H1 (cell line): ENCODE data around the gene OR2T34. TPM values are rescaled to one million over a fixed set of nuclear protein-coding genes. Genes with fewer than 3 reads are reported as not detected.

Experiments used
- CHD2 ChIP-seq: IDR thresholded peaks from 2 replicates; pipeline ENCODE4 v1.6.1; 2012; ENCODE audit warnings: low read length, improper control_type of control experiment
- CHD7 ChIP-seq: fragments of 300-600 bp; sonication (generic); IDR thresholded peaks from 2 replicates; pipeline ENCODE4 v1.7.1; 2012; ENCODE audit warnings: low read length, moderate library complexity, mild to moderate bottlenecking, inconsistent platforms; ENCODE audit not compliant: insufficient replicate concordance
- EP300 ChIP-seq, 2 experiments: IDR thresholded peaks; 1 replicate in 1 of 2; 2 replicates in 1 of 2; pipeline ENCODE4 v1.6.1; 2011 to 2012; ENCODE audit warnings: low read depth in 2 of 2, low read length in 2 of 2, mild to moderate bottlenecking in 2 of 2, borderline replicate concordance in 1 of 2, inconsistent platforms in 1 of 2, moderate library complexity in 1 of 2
- SP1 ChIP-seq: IDR thresholded peaks from 2 replicates; pipeline ENCODE4 v1.6.1; 2011; ENCODE audit warnings: low read depth, low read length
- polyA plus RNA-seq, 7 experiments: library from polyadenylated mRNA; depleted of rRNA in 3 of 7; stranded (reverse) in 5 of 7; unstranded in 2 of 7; fragments of >200 nt in 5 of 7; fragments of 200-250 nt in 2 of 7; gene quantifications; 1 replicate in 5 of 7; 2 replicates in 1 of 7; 4 replicates in 1 of 7; pipeline versions ENCODE4 v1.2.1 to v1.2.3, GENCODE V29; 2011 to 2013; ENCODE audit warnings: missing spikeins in 2 of 7, mixed read lengths in 2 of 7
- total RNA-seq: library from RNA; stranded (reverse); fragmentation: NEBNext Ultra II Directional; extraction: Animal tissue kit (Norgen Biotek cat#: 25700); gene quantifications from 2 replicates; pipeline ENCODE4 v1.2.1, GENCODE V29; 2021
- TF ChIP-seq, protein P1 (sequence below), 3 experiments: IDR thresholded peaks; 1 replicate in 2 of 3; 2 replicates in 1 of 3; pipeline versions ENCODE4 v1.5.1 to v1.6.1; 2011; ENCODE audit warnings: low read length in 3 of 3, mild to moderate bottlenecking in 3 of 3, inconsistent platforms in 2 of 3, low read depth in 1 of 3, moderate library complexity in 1 of 3; ENCODE audit not compliant: insufficient read depth in 1 of 3; ENCODE audit errors: control extremely low read depth in 1 of 3

The OR2T34 gene
- total and polyA plus RNA-seq, 2 of the 8 experiments (the other 6 are each of a cell fraction or from before 2014, with no cell fraction given) = not detected

DNA sequence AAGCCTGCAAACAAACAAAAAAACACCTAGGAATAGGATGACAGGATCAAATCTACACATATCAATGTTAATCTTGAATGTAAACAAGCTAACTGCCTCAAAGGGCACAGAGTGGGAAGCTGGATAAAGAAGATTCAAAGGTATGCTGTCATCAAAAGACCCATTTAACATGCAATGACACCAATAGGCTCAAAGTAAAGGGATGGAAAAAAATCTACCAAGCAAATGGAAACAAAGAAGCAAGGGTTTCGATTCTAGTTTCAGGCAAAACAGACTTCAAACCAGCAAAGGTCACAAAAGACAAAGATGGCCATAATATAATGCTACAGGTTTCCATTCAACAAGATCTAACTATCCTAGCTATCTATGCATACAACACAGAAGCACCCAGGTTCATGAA, 39.2 kb upstream of the OR2T34 start (continued):
- TF ChIP-seq CHD7 (no peak), EP300 (IDR thresholded peaks at IDR 0.05; ENCODE audit: borderline replicate concordance in 1 of 2, low read depth in 2 of 2, low read length in 2 of 2) (no peak), SP1 (no peak), CHD2 (no peak)
- TF ChIP-seq, protein P1, sequence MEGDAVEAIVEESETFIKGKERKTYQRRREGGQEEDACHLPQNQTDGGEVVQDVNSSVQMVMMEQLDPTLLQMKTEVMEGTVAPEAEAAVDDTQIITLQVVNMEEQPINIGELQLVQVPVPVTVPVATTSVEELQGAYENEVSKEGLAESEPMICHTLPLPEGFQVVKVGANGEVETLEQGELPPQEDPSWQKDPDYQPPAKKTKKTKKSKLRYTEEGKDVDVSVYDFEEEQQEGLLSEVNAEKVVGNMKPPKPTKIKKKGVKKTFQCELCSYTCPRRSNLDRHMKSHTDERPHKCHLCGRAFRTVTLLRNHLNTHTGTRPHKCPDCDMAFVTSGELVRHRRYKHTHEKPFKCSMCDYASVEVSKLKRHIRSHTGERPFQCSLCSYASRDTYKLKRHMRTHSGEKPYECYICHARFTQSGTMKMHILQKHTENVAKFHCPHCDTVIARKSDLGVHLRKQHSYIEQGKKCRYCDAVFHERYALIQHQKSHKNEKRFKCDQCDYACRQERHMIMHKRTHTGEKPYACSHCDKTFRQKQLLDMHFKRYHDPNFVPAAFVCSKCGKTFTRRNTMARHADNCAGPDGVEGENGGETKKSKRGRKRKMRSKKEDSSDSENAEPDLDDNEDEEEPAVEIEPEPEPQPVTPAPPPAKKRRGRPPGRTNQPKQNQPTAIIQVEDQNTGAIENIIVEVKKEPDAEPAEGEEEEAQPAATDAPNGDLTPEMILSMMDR (IDR thresholded peaks at IDR 0.05; ENCODE audit: control extremely low read depth in 1 of 3, insufficient read depth in 1 of 3, low read depth in 1 of 3, low read length in 3 of 3) = no peak
